Psoas muscle (tissue), 8 donors: ENCODE measurements around the gene NEK10. TPM values are rescaled to one million over a fixed set of nuclear protein-coding genes. Genes with fewer than 3 reads are reported as not detected.

Source experiments
- ATAC-seq, 4 donors: fragments of 200-7000 bp; cut with Tn5 transposase; one replicate each; pipeline ENCODE4 v1.9.1; 2020; ENCODE audit warnings: moderate library complexity in 3 of 4, mild to moderate bottlenecking in 2 of 4
- DNase-seq, 2 donors: peaks; one replicate each; pipeline ENCODE4 v3.0.0-alpha.2; 2020
- H3K27ac ChIP-seq: fragments of 200-600 bp; one replicate; pipeline ENCODE4 v1.8.0; 2022
- H3K27me3 ChIP-seq, 3 donors: fragments of 200-600 bp in 1 of 3; one replicate each; pipeline versions ENCODE4 v1.6.1 to v1.8.0; 2013 to 2022; ENCODE audit warnings: low read length in 2 of 3, mild to moderate bottlenecking in 2 of 3, moderate library complexity in 1 of 3; ENCODE audit not compliant: insufficient read depth in 3 of 3
- H3K36me3 ChIP-seq, 2 donors: fragments of 200-600 bp in 1 of 2; one replicate each; pipeline versions ENCODE4 v1.6.1 to v1.8.0; 2013 to 2022; ENCODE audit warnings: low read depth in 1 of 2, mild to moderate bottlenecking in 1 of 2, moderate library complexity in 1 of 2; ENCODE audit not compliant: insufficient read depth in 1 of 2
- H3K4me1 ChIP-seq: fragments of 200-600 bp; one replicate; pipeline ENCODE4 v1.8.0; 2022
- H3K4me3 ChIP-seq: fragments of 200-600 bp; one replicate; pipeline ENCODE4 v1.8.0; 2022; ENCODE audit warnings: mild to moderate bottlenecking
- H3K9me3 ChIP-seq: fragments of 200-600 bp; one replicate; pipeline ENCODE4 v1.8.0; 2022
- WGBS, 3 donors: extraction: QIAGEN DNeasy Blood & Tissue Kit; methylation state at CpG; one replicate each; pipeline versions ENCODE4 v1.1.6 to v1.1.7; 2013; 5-methylcytosine and 5-hydroxymethylcytosine counted together
- intact Hi-C, 2 donors: fragments of 100-400 bp; cut with DNase I; formaldehyde crosslinking; loops; one replicate each; pipeline versions ENCODE4 v1.11.0 to v1.14.2; 2022
- polyA plus RNA-seq, 3 donors: library from polyadenylated mRNA; stranded (reverse); fragments of 200-250 nt; gene quantifications; one replicate each; pipeline ENCODE4 v1.2.3, GENCODE V29; 2013
- total RNA-seq, 4 donors: library from RNA; stranded (reverse); fragmentation: NEBNext Ultra II Directional in 2 of 4; extraction: Animal tissue kit (Norgen Biotek cat#: 25700) in 2 of 4; gene quantifications; one replicate each; pipeline versions ENCODE4 v1.2.1 to v1.2.4, GENCODE V29; 2021 to 2023
- TF ChIP-seq, protein P1 (sequence below): fragments of 200-600 bp; IDR thresholded peaks from one replicate; pipeline ENCODE4 v1.8.0; 2022; ENCODE audit warnings: antibody characterized with exemption
- donor health status: healthy with polysubstance abuse.
- donor health status: DM: no; HTN: no; CAD: no; lungs with moderate emphysema.
- donor health status: Bipolar disorder and iron deficiency.
- donor health status: healthy.
- donor health status: DM: yes; HTN: yes; CAD: no.
- donor health status: DM: no; HTN: no; CAD: no.
- donor health status: DM: no; HTN: no; CAD: no.
- donor health status: DM: yes; HTN: yes; CAD: no.

The NEK10 gene
- total and polyA plus RNA-seq, 7 donors, result 0.44 to 16.6 (median 5.0) TPM

DNA sequence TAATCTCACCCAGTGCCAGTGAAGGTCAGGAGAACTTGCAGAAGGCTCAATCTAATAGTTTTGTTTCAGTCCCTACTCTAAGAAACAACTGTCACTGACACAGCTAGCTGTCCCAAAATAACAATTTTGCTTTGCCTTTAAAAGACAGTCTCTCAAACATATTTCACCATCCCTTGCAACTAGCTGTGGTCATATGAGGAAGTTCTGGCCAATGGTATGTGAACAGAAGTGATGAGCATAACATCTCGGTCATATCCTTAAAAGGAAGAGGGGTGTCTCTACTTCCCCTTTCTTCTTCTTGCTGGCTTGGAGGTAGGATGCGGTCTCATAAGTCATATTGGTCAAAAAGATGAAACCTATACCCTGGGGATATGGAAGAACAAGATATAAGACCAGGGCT is 198.1 kb downstream of the NEK10 start:
- Histone ChIP-seq H3K36me3 (peaks cover 0 to 3% of the 10 kb centered on the region in 2 donors), H3K27me3 (no peaks in the 10 kb centered on the region), H3K4me1 (no peaks in the 10 kb centered on the region), H3K27ac (no peak overlapping the region), H3K9me3 (no peaks in the 10 kb centered on the region), H3K4me3 (no peak overlapping the region)
- TF ChIP-seq, protein P1, sequence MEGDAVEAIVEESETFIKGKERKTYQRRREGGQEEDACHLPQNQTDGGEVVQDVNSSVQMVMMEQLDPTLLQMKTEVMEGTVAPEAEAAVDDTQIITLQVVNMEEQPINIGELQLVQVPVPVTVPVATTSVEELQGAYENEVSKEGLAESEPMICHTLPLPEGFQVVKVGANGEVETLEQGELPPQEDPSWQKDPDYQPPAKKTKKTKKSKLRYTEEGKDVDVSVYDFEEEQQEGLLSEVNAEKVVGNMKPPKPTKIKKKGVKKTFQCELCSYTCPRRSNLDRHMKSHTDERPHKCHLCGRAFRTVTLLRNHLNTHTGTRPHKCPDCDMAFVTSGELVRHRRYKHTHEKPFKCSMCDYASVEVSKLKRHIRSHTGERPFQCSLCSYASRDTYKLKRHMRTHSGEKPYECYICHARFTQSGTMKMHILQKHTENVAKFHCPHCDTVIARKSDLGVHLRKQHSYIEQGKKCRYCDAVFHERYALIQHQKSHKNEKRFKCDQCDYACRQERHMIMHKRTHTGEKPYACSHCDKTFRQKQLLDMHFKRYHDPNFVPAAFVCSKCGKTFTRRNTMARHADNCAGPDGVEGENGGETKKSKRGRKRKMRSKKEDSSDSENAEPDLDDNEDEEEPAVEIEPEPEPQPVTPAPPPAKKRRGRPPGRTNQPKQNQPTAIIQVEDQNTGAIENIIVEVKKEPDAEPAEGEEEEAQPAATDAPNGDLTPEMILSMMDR, result no peak
- ATAC-seq, result no peak
- intact Hi-C loops, result no loop called here
- DNase-seq, result no peak
- WGBS, 3 donors, result 89 to 100% (median 94%) methylated on average over 2 of the region's 2 CpGs

DNA sequence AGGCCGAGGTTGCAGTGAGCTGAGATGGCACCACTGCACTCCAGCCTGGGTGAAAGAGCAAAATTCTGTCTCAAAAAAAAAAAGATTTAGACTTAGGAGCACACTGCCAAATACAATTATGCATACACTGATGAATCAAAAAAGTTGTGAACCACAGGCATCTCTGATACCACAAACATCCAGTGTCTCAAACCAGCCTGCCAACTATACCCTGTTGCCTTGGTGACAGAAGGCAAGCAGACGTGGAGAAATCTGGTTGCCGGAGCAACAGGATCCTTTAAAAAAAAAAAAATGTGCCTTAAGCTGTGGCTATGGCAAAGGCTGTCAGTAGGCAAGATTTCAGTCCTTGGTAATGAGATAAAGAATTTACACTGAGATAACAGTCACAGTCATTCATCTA is 202.3 kb downstream of the NEK10 start:
- no peaks in the 10 kb centered on the region for H3K27me3 ChIP-seq
- H3K27ac ChIP-seq, result no peak overlapping the region
- WGBS, 3 donors, result 54 to 59% (median 57%) methylated on average over 3 of the region's 3 CpGs
- ATAC-seq, result peak in 1 of 4 donors; percentile 42
- intact Hi-C loops, result no loop called here
- peaks cover 0 to 3% of the 10 kb centered on the region in 2 donors for H3K36me3 ChIP-seq
- no peaks in the 10 kb centered on the region for H3K9me3 ChIP-seq
- TF ChIP-seq, protein P1, result no peak
- no peaks in the 10 kb centered on the region for H3K4me1 ChIP-seq
- DNase-seq, result no peak
- H3K4me3 ChIP-seq, result no peak overlapping the region

DNA sequence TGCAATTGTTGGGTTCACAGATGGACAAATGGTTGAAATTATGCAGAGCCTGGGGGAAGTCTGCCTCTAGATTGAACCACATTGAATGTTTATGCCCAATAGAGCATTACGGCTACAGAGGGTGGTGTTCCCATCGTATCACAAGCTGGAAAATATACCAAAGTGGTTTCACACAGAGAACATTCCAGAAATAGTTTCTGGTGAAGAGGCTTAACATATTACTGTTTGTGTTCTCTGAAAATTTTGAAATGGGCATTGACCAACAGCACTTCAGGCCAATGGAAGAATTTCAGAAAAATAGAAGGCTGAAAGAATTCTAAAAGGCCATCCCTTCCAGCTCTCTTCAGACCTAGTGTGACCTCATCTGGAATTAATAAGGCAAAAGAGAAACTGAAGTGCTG is 203.9 kb downstream of the NEK10 start:
- H3K4me1 ChIP-seq, result no peaks in the 10 kb centered on the region
- no peak for DNase-seq
- no peak overlapping the region for H3K4me3 ChIP-seq
- H3K9me3 ChIP-seq, result no peaks in the 10 kb centered on the region
- 38 to 61% (median 39%) methylated on average over 2 of the region's 2 CpGs for WGBS, 3 donors
- TF ChIP-seq, protein P1, result no peak
- no peak overlapping the region for H3K27ac ChIP-seq
- intact Hi-C loops, result no loop called here
- peaks cover 0 to 3% of the 10 kb centered on the region in 2 donors for H3K36me3 ChIP-seq
- peak in 2 of 4 donors; percentile 22 to 35 for ATAC-seq
- H3K27me3 ChIP-seq, result no peaks in the 10 kb centered on the region

DNA sequence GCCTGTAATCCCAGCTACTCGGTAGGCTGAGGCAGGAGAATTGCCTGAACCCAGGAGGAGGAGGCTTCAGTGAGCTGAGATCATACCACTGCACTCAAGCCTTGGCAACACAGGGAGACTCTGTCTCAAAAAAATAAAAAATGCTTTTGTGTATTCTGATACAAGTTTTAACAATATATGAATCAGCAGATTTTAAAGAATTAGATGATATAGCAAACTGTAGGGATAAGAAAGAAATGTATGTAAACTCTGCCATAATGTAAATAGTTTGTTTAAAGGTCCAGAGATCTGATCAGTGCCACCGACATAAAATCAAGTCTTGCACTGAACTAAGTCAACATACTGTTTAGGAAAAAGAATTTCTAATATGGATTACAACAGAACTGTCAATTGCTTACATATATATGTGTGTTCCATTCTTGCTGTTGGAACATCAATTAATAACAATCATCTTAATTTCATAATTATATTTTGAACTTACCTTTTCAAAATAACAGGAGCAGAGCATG is 208.3 kb downstream of the NEK10 start:
- no peaks in the 10 kb centered on the region for H3K4me1 ChIP-seq
- intact Hi-C loops, result no loop called here
- DNase-seq (no peak), ATAC-seq (no peak)
- H3K36me3 ChIP-seq, result no peaks in the 10 kb centered on the region
- no peaks in the 10 kb centered on the region for H3K9me3 ChIP-seq
- H3K27ac ChIP-seq, result no peak overlapping the region
- H3K27me3 ChIP-seq, result no peaks in the 10 kb centered on the region
- TF ChIP-seq, protein P1, result no peak
- WGBS, 3 donors, result 84 to 91% (median 86%) methylated on average over 2 of the region's 2 CpGs
- no peak overlapping the region for H3K4me3 ChIP-seq

DNA sequence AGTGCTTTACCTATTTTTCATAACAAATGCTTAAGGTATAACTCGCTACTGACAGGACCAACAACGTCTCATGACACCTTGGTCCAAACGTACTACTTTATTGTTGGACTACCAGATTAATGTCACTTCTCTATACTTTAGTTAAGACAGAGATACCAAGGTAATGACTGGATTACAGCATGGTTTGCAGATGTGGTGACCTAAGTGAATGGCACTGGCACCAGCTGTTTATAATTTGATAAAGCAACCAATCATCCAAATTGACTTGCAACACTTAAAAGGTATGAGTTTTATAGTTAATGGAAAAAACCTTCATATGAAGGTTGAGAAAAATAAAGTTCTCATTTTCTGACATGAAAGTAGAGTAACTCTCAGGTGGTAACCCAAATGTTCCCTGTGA is 209.0 kb downstream of the NEK10 start:
- no peaks in the 10 kb centered on the region for H3K9me3 ChIP-seq
- WGBS, 3 donors, result 89 to 92% (median 91%) methylated on average over 3 of the region's 3 CpGs

More for the DNA sequence above, 209.0 kb downstream of the NEK10 start:
- Histone ChIP-seq H3K27ac (no peak overlapping the region), H3K4me3 (no peak overlapping the region), H3K36me3 (no peaks in the 10 kb centered on the region), H3K27me3 (no peaks in the 10 kb centered on the region), H3K4me1 (no peaks in the 10 kb centered on the region)
- TF ChIP-seq, protein P1, result no peak
- DNase-seq, result no peak
- ATAC-seq, result no peak
- intact Hi-C loops, result no loop called here
